Natural killer cell (primary cell): ENCODE results near the gene APOL4. TPM values are rescaled to one million over a fixed set of nuclear protein-coding genes. Genes with fewer than 3 reads are reported as not detected.
"Not testable (repeated sequence)": the region's sequence is repeated elsewhere in the genome, so short reads cannot be mapped to it uniquely, and the experiment has no call there.

Experiments used
- ATAC-seq, 3 donors: fragments of 150-1000 bp in 2 of 3; fragments of 200-7000 bp in 1 of 3; cut with Tn5 transposase; 1 replicate in 1 of 3; 2 replicates in 2 of 3; pipeline ENCODE4 v1.10.0; 2021; ENCODE audit warnings: mild to moderate bottlenecking in 2 of 3, moderate library complexity in 2 of 3
- DNase-seq, 2 donors: peaks; one replicate each; pipeline versions ENCODE4 v3.0.0 to v3.0.0-alpha.2; 2013 to 2021; ENCODE audit warnings: mixed read lengths in 1 of 2
- H3K27ac ChIP-seq: one replicate; pipeline ENCODE4 v1.5.1; 2013; ENCODE audit warnings: mild to moderate bottlenecking, low read length
- H3K27me3 ChIP-seq: one replicate; pipeline ENCODE4 v1.6.1; 2013; ENCODE audit warnings: low read length; ENCODE audit not compliant: control insufficient read depth, insufficient read depth
- H3K36me3 ChIP-seq: one replicate; pipeline ENCODE4 v1.6.1; 2013; ENCODE audit warnings: low read length; ENCODE audit not compliant: control insufficient read depth, insufficient read depth
- H3K4me1 ChIP-seq: one replicate; pipeline ENCODE4 v1.6.1; 2013; ENCODE audit warnings: low read length; ENCODE audit not compliant: control insufficient read depth, insufficient read depth
- H3K4me3 ChIP-seq: one replicate; pipeline ENCODE4 v1.5.1; 2013; ENCODE audit warnings: low read length
- H3K9me3 ChIP-seq: one replicate; pipeline ENCODE4 v1.6.1; 2013; ENCODE audit warnings: low read length; ENCODE audit not compliant: control insufficient read depth, insufficient read depth
- H3K27ac Mint-ChIP-seq, 2 donors: one replicate each; pipeline ENCODE4 v1.8.0; 2022; ENCODE audit warnings: mild to moderate bottlenecking in 2 of 2, mixed read lengths in 2 of 2, moderate library complexity in 1 of 2
- H3K27me3 Mint-ChIP-seq, 2 donors: one replicate each; pipeline ENCODE4 v1.8.0; 2022; ENCODE audit warnings: low read depth in 2 of 2, mixed read lengths in 2 of 2
- H3K36me3 Mint-ChIP-seq: one replicate; pipeline ENCODE4 v1.8.0; 2022; ENCODE audit warnings: mixed read lengths
- H3K4me1 Mint-ChIP-seq, 2 donors: one replicate each; pipeline ENCODE4 v1.8.0; 2022; ENCODE audit warnings: mixed read lengths in 2 of 2
- H3K4me3 Mint-ChIP-seq: one replicate; pipeline ENCODE4 v1.8.0; 2022; ENCODE audit warnings: mild to moderate bottlenecking, moderate library complexity, mixed read lengths
- H3K9me3 Mint-ChIP-seq, 2 donors: one replicate each; pipeline ENCODE4 v1.8.0; 2022; ENCODE audit warnings: mixed read lengths in 2 of 2
- WGBS: methylation state at CpG from one replicate; pipeline ENCODE4 v1.1.7; 2013; ENCODE audit warnings: missing lambda C conversion rate; ENCODE audit not compliant: insufficient coverage; 5-methylcytosine and 5-hydroxymethylcytosine counted together
- intact Hi-C: fragments of 100-400 bp; cut with micrococcal nuclease; formaldehyde crosslinking; loops from one replicate; pipeline ENCODE4 v1.14.2; 2022
- total RNA-seq, 4 donors: library from RNA; stranded (reverse); fragments of 120-200 nt in 1 of 4; gene quantifications; one replicate each; pipeline versions ENCODE4 v1.2.3 to v1.2.4, GENCODE V29; 2013 to 2022
- TF ChIP-seq, protein P1 (sequence below): fragments of 200-600 bp; IDR thresholded peaks from one replicate; pipeline ENCODE4 v1.8.0; 2022; ENCODE audit warnings: antibody characterized with exemption

The APOL4 gene
- total RNA-seq, 3 donors from 2014 or later (not counting 1 experiment from before 2014, with no cell fraction given): 0.70 TPM; not detected in 2

DNA sequence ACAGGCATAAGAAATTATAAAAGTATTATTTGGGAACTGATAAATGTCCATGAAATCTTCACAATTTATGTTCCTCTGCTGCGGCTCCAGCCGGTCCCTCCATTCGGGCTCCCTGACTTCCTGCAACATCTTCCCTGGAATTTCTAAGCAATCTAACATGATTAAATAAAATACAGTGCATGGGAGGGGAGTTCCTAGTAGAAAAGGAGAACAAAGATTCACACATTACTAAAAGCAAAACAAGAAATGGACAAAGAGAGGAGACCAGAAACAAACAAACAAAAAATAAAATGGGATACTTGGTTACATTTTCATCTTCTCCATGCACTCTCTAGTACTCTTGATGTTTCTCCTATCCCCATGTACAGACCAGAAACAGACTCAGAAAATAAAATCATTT lies 8.6 kb upstream of the APOL4 start:
- H3K27ac ChIP-seq: no peak overlapping the region

DNA sequence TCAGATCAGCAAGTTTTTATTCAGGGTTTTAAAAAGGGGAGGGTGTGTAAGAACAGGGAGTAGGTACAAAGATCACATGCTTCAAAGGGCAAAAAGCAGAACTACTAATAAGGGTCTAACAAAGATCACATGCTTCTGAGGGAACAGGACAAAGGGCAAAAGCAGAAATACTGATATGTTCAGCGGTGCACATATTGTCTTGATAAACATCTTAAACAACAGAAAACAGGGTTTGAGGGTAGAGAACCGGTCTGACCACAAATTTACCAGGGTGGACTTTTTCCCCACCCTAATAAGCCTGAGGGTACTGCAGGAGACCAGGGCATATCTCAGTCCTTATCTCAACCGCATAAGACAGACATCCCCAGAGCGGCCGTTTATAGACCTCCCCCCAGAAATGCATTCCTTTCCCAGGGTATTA lies 7.9 kb upstream of the APOL4 start:
- peaks cover 13% of the 10 kb centered on the region for H3K36me3 Mint-ChIP-seq
- H3K9me3 ChIP-seq, H3K9me3 Mint-ChIP-seq, H3K27ac ChIP-seq, H3K4me3 Mint-ChIP-seq, intact Hi-C loops, ATAC-seq, H3K27me3 ChIP-seq, H3K4me3 ChIP-seq, DNase-seq, H3K36me3 ChIP-seq, H3K27ac Mint-ChIP-seq: not testable (repeated sequence)
- peaks cover 19 to 23% of the 10 kb centered on the region in 2 donors for H3K4me1 Mint-ChIP-seq
- H3K27me3 Mint-ChIP-seq: peaks cover 16 to 39% of the 10 kb centered on the region in 2 donors
- WGBS: 22% methylated on average over 2 of the region's 5 CpGs
- peaks cover 25% of the 10 kb centered on the region for H3K4me1 ChIP-seq

More for the DNA sequence above, 8.6 kb upstream of the APOL4 start:
- Mint-ChIP-seq H3K4me1 (peaks cover 13 to 23% of the 10 kb centered on the region in 2 donors), H3K4me3 (no peak overlapping the region), H3K27ac (no peak overlapping the region), H3K9me3 (peaks cover 4% of the 10 kb centered on the region in 2 donors), H3K36me3 (peaks cover 13% of the 10 kb centered on the region), H3K27me3 (peaks cover 18 to 39% of the 10 kb centered on the region in 2 donors)
- peaks cover 21% of the 10 kb centered on the region for H3K4me1 ChIP-seq
- H3K36me3 ChIP-seq: no peaks in the 10 kb centered on the region
- no CpG with 5 or more reads among the region's 3 CpGs for WGBS
- intact Hi-C loops: no loop called here
- no peak for ATAC-seq
- TF ChIP-seq, protein P1, sequence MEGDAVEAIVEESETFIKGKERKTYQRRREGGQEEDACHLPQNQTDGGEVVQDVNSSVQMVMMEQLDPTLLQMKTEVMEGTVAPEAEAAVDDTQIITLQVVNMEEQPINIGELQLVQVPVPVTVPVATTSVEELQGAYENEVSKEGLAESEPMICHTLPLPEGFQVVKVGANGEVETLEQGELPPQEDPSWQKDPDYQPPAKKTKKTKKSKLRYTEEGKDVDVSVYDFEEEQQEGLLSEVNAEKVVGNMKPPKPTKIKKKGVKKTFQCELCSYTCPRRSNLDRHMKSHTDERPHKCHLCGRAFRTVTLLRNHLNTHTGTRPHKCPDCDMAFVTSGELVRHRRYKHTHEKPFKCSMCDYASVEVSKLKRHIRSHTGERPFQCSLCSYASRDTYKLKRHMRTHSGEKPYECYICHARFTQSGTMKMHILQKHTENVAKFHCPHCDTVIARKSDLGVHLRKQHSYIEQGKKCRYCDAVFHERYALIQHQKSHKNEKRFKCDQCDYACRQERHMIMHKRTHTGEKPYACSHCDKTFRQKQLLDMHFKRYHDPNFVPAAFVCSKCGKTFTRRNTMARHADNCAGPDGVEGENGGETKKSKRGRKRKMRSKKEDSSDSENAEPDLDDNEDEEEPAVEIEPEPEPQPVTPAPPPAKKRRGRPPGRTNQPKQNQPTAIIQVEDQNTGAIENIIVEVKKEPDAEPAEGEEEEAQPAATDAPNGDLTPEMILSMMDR: no peak
- DNase-seq: no peak
- no peaks in the 10 kb centered on the region for H3K27me3 ChIP-seq
- H3K4me3 ChIP-seq: no peak overlapping the region
- H3K9me3 ChIP-seq: peaks cover 8% of the 10 kb centered on the region

DNA sequence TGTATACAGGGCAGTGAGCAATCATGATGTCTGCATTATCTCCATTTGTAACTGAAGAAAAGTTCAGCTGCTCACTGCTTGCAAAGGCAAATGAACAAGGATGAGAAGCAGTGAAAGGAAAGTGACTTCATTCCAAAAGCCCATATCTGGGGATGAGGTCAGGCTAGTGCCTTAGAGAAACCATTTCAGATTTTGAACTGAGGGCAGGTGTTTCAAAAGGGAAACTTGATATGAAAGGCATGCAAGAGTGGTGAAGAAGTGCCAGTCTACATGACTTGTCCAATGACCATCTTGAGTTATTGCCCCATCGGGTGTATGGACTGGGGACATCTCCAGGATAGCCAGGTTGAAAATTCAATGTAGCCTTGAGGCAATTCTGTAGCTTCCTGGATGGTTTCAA lies 7.3 kb upstream of the APOL4 start:
- Mint-ChIP-seq H3K27ac (no peak overlapping the region), H3K9me3 (peaks cover 4% of the 10 kb centered on the region in 2 donors), H3K36me3 (peaks cover 13% of the 10 kb centered on the region), H3K4me3 (no peak overlapping the region), H3K27me3 (peaks cover 16 to 39% of the 10 kb centered on the region in 2 donors), H3K4me1 (peaks cover 22 to 23% of the 10 kb centered on the region in 2 donors)
- Histone ChIP-seq H3K36me3 (no peaks in the 10 kb centered on the region), H3K27me3 (no peaks in the 10 kb centered on the region), H3K4me1 (peaks cover 31% of the 10 kb centered on the region), H3K9me3 (peaks cover 8% of the 10 kb centered on the region), H3K27ac (no peak overlapping the region), H3K4me3 (no peak overlapping the region)
- DNase-seq (no peak), ATAC-seq (no peak)
- TF ChIP-seq, protein P1: no peak
- 100% methylated on average over 1 of the region's 1 CpG for WGBS
- intact Hi-C loops: no loop called here

DNA sequence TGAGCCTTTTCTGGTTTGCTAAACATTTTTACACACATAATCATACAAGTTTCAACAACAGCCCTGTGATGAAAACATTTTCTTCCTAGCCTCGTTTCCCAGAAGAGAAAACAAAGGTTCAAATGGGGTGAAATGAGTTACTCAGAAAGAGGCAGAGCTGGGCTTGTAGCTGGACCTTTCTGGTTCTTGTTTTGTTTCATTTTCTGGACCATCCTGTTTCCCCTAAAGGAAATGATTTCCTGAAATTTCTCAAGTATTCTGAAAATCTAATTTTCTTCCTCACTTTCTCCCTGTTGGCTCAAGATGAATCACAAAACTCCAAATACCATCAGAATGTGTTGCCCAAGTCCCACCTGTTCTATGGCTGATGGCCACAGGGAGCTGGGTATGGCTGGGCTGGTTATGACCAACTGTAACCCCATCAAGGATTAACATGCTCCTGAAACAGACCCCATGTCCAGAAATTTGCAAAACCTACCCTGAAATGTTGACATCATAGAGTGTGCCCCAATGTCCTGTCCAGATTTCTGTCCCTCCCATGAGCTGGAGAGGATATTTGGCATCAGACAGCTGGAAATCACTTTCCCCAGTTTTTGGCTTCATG lies 6.7 kb upstream of the APOL4 start:
- no peaks in the 10 kb centered on the region for H3K36me3 ChIP-seq
- 82% methylated on average over 1 of the region's 1 CpG for WGBS
- Mint-ChIP-seq H3K27me3 (peaks cover 15 to 37% of the 10 kb centered on the region in 2 donors), H3K27ac (no peak overlapping the region), H3K4me3 (no peak overlapping the region), H3K36me3 (peaks cover 13% of the 10 kb centered on the region), H3K9me3 (peaks cover 4% of the 10 kb centered on the region in 2 donors), H3K4me1 (peaks cover 22 to 23% of the 10 kb centered on the region in 2 donors)
- TF ChIP-seq, protein P1: no peak
- no peak for DNase-seq
- H3K27me3 ChIP-seq: no peaks in the 10 kb centered on the region
- H3K9me3 ChIP-seq: peaks cover 8% of the 10 kb centered on the region
- no peak for ATAC-seq
- H3K4me1 ChIP-seq: peaks cover 31% of the 10 kb centered on the region
- no peak overlapping the region for H3K4me3 ChIP-seq
- intact Hi-C loops: no loop called here
- no peak overlapping the region for H3K27ac ChIP-seq
